ENCODE measurements around the gene SLITRK5.
A peak's percentile ranks its signal among the peaks of the same experiment; 100 is the strongest.

The SLITRK5 gene

GRCh38 chr13:87669379-87669978 is 1.7 kb upstream of the SLITRK5 start:
- Histone ChIP-seq H3K4me3 (ENCODE audit: low read depth, low read length, poor library complexity, severe bottlenecking) (no peak overlapping the region), H3K4me2 (ENCODE audit: low read length) (no peak overlapping the region), H2AFZ (ENCODE audit: low read length) (no peak overlapping the region), H3F3A (ENCODE audit: insufficient read depth, low read length) (no peaks in the 10 kb centered on the region), H3K36me3 (ENCODE audit: insufficient read depth, low read length) (no peaks in the 10 kb centered on the region), H3K27me3 (ENCODE audit: insufficient read depth, low read length) (no peaks in the 10 kb centered on the region), H3K9me2 (ENCODE audit: low read depth, low read length) (no peaks in the 10 kb centered on the region), H4K20me1 (ENCODE audit: insufficient read depth, low read length) (no peaks in the 10 kb centered on the region), H3K9me3 (ENCODE audit: low read length) (no peaks in the 10 kb centered on the region), H3K4me1 (ENCODE audit: insufficient read depth, low read length, severe bottlenecking) (no peaks in the 10 kb centered on the region), H3K79me2 (ENCODE audit: insufficient read depth, low read length) (no peaks in the 10 kb centered on the region), H3K9ac (ENCODE audit: low read length) (no peak overlapping the region), H3K27ac (ENCODE audit: low read depth, low read length, poor library complexity, severe bottlenecking) (no peak overlapping the region)
- TF ChIP-seq EZH2 (IDR thresholded peaks at IDR 0.05; ENCODE audit: borderline replicate concordance, low read length) (no peak), CTCF (IDR thresholded peaks at IDR 0.05; ENCODE audit: low read length) (peak; percentile 86)

GRCh38 chr13:87671753-87672605 is 808 bp downstream of the SLITRK5 start:
- Histone ChIP-seq H3K27ac (ENCODE audit: low read depth, low read length, poor library complexity, severe bottlenecking) (no peak overlapping the region), H3K4me3 (ENCODE audit: low read depth, low read length, poor library complexity, severe bottlenecking) (no peak overlapping the region), H3F3A (ENCODE audit: insufficient read depth, low read length) (no peaks in the 10 kb centered on the region), H3K9ac (ENCODE audit: low read length) (no peak overlapping the region), H3K36me3 (ENCODE audit: insufficient read depth, low read length) (no peaks in the 10 kb centered on the region), H3K4me1 (ENCODE audit: insufficient read depth, low read length, severe bottlenecking) (no peaks in the 10 kb centered on the region), H3K4me2 (ENCODE audit: low read length) (no peak overlapping the region), H3K79me2 (ENCODE audit: insufficient read depth, low read length) (no peaks in the 10 kb centered on the region), H2AFZ (ENCODE audit: low read length) (no peak overlapping the region), H3K9me3 (ENCODE audit: low read length) (no peaks in the 10 kb centered on the region), H3K9me2 (ENCODE audit: low read depth, low read length) (no peaks in the 10 kb centered on the region), H3K27me3 (ENCODE audit: insufficient read depth, low read length) (no peaks in the 10 kb centered on the region), H4K20me1 (ENCODE audit: insufficient read depth, low read length) (no peaks in the 10 kb centered on the region)
- no peak for TF ChIP-seq CTCF (IDR thresholded peaks at IDR 0.05; ENCODE audit: low read length)
- TF ChIP-seq EZH2 (IDR thresholded peaks at IDR 0.05; ENCODE audit: borderline replicate concordance, low read length): no peak

- Histone ChIP-seq H4K20me1 (ENCODE audit: insufficient read depth, low read length) (no peaks in the 10 kb centered on the region), H3K9ac (ENCODE audit: low read length) (no peak overlapping the region), H3K9me2 (ENCODE audit: low read depth, low read length) (no peaks in the 10 kb centered on the region), H3K9me3 (ENCODE audit: low read length) (no peaks in the 10 kb centered on the region), H3F3A (ENCODE audit: insufficient read depth, low read length) (no peaks in the 10 kb centered on the region), H3K27ac (ENCODE audit: low read depth, low read length, poor library complexity, severe bottlenecking) (no peak overlapping the region), H3K36me3 (ENCODE audit: insufficient read depth, low read length) (no peaks in the 10 kb centered on the region), H3K79me2 (ENCODE audit: insufficient read depth, low read length) (no peaks in the 10 kb centered on the region), H2AFZ (ENCODE audit: low read length) (no peak overlapping the region), H3K4me2 (ENCODE audit: low read length) (no peak overlapping the region), H3K4me3 (ENCODE audit: low read depth, low read length, poor library complexity, severe bottlenecking) (no peak overlapping the region), H3K4me1 (ENCODE audit: insufficient read depth, low read length, severe bottlenecking) (no peaks in the 10 kb centered on the region), H3K27me3 (ENCODE audit: insufficient read depth, low read length) (no peaks in the 10 kb centered on the region)
- TF ChIP-seq EZH2 (IDR thresholded peaks at IDR 0.05; ENCODE audit: borderline replicate concordance, low read length) (no peak), CTCF (IDR thresholded peaks at IDR 0.05; ENCODE audit: low read length) (no peak)
These were observed 3.1 kb downstream of the SLITRK5 start for GRCh38 chr13:87674247-87674738.
